ENCODE data around the gene TMEM119.

The TMEM119 gene

DNA sequence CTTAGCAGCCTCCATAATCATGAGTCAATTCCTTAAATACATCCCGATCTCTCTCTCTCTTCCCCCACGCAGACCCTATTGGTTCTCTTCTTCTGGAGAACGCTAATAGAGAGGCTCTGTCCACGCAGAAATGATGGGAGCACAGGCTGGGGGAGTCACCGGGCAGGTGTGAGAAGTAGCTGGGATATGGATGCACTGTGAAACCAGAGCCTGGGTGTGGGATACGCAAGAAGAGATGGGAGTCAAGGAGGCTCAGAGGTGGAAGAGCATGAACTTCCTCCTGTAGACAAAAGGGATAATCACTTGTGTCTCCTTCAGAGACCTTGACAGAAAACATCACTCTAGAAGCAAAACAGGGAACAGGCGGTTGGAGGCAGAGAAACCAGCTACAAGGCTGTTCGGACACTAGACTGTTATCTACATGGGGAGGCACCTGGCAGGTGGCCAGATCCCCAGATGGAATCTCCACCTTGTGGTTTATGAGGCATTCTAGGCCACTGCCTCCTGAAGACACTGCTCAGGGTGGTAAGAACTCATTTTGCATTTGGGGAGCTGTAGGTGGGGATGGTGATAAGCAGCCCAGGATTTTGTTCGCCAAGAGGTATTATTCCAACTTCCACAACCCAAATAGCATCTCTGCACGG, 43.0 kb upstream of the TMEM119 start:
- H3K4me1 ChIP-seq (ENCODE audit: control insufficient read depth, insufficient read depth, low read length, unreplicated experiment): peaks cover 35% of the 10 kb centered on the region
- H3K27ac ChIP-seq (ENCODE audit: low read depth, low read length): no peak overlapping the region
- H3K4me3 ChIP-seq (ENCODE audit: low read depth, low read length): no peak overlapping the region
- no peaks in the 10 kb centered on the region for H3K79me2 ChIP-seq (ENCODE audit: control insufficient read depth, insufficient read depth, low read length, unreplicated experiment)
- no peak overlapping the region for H2AFZ ChIP-seq (ENCODE audit: low read length, unreplicated experiment)
- H3K27me3 ChIP-seq (ENCODE audit: insufficient read depth, low read length): no peaks in the 10 kb centered on the region
- H3K36me3 ChIP-seq (ENCODE audit: insufficient read depth, low read length): peaks cover 11% of the 10 kb centered on the region; the same call in 1 of the 2 replicates

DNA sequence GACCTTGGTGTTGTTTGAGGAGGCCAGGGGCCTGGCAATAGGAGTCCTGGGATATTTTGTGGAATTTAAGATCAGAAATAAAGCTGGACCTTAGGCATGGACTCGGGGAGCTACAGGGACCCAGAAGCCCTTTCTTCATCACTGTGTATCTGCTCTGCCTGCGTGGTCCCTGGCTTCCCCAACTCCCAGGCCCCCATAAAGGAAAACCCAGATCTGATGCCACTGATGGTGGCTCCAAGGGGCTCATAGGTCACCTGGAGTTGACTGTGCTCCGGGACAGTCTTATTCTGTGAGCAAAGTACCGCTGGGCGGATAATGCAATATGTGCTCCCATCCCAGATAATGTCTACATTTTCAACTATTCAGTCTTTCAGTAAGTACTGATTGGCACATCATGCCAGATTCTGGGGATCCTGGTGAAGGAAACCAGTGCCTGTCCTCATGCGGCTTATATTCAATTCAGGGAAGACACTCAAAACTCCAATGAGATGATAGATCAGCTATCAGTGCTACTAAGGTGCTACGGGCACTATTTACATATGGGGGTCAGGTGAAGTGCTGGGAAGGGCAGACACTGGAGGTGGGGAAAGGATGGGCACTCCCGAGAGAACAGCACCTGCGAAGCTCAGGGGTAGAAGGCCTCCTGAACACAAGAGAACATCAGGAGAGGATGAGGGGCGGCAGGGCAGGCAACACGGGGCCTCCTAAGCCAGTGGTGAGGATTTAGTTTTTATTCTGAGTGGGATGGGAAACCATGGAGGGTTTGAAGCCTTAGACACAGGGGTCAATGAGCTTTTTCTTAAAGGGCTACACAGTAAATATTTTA, 41.3 kb upstream of the TMEM119 start:
- no peaks in the 10 kb centered on the region for H3K79me2 ChIP-seq (ENCODE audit: control insufficient read depth, insufficient read depth, low read length, unreplicated experiment)
- peaks cover 27% of the 10 kb centered on the region for H3K4me1 ChIP-seq (ENCODE audit: control insufficient read depth, insufficient read depth, low read length, unreplicated experiment)
- no peak overlapping the region for H2AFZ ChIP-seq (ENCODE audit: low read length, unreplicated experiment)
- 0 out of 2 replicates have a peak, but pooled peaks cover 2% of the 10 kb centered on the region for H3K36me3 ChIP-seq (ENCODE audit: insufficient read depth, low read length)
- no peak overlapping the region for H3K4me3 ChIP-seq (ENCODE audit: low read depth, low read length)
- no peaks in the 10 kb centered on the region for H3K27me3 ChIP-seq (ENCODE audit: insufficient read depth, low read length)
- H3K27ac ChIP-seq (ENCODE audit: low read depth, low read length): no peak overlapping the region

DNA sequence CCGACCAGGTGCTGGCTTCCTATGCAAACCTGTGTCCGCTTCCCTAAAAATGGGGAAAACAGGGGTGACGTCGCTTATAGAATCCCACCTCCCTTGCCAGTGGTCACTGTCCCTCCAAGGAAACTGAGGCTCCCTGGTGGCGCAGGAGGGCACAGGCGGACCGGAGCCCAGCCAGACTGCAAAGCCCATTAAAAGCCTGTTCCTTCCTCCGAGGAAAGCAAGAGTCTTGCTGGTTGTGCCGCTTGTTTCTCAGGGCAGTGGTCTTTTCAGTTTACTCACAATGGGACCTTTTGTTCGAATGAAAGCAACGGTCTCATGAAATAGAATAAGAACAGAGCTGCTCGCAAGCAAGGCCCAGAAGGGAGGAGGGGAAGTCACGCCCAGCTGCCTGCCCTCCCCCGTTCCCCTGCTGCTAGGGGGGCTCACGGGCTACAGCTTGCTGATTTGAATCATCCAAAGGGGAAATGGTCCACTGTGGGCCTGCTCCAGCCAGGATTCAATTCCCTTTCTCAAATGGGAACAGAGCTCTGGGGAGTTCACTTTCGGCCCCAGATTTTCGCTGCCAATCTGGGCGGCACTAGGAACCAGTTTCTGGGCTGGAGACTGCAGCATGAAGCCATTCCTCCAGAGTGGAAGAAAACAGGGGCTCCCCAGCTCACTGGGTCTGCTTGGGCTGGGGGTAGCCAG, 40.4 kb upstream of the TMEM119 start:
- H3K27me3 ChIP-seq (ENCODE audit: insufficient read depth, low read length): no peaks in the 10 kb centered on the region
- H3K36me3 ChIP-seq (ENCODE audit: insufficient read depth, low read length): 0 out of 2 replicates have a peak, but pooled peaks cover under 1% of the 10 kb centered on the region
- no peak overlapping the region for H3K27ac ChIP-seq (ENCODE audit: low read depth, low read length)
- H3K4me3 ChIP-seq (ENCODE audit: low read depth, low read length): no peak overlapping the region
- peaks cover 23% of the 10 kb centered on the region for H3K4me1 ChIP-seq (ENCODE audit: control insufficient read depth, insufficient read depth, low read length, unreplicated experiment)
- H2AFZ ChIP-seq (ENCODE audit: low read length, unreplicated experiment): no peak overlapping the region
- H3K79me2 ChIP-seq (ENCODE audit: control insufficient read depth, insufficient read depth, low read length, unreplicated experiment): no peaks in the 10 kb centered on the region

DNA sequence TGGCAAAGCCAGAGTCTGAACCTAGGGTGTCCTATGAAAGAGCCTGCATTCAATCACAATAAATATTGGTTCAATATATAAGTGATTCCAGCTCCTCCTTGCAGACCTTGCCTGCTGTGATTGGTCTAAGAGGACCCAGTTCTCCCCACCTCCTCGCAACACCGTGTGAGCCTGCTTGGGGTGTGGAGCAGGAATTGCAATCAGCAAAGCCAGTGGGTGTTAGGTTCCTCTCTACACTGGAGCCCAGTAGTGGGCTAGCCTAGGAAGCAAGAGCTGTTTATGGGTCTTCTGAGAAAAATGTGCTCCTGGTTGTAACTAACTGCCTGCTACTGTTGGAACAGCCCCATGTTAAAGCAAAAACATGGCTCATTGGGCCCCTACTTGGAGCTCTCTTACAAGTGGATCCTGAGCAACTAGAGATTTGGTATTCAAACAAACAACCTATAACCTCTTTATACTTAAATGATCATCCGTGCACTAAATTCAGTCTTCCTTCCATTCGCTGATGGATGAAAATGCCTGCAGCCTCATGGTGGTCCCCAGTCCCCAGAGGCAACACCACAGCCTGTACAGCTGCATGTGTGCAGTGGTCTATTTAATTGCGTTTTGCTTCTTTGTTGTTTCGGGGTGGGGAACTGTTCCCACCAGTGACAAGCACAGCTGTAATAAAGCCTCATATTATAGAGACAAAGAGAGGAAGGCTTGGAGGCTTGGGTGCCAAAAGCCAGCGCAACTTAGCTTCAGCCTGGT, 39.5 kb upstream of the TMEM119 start:
- Histone ChIP-seq H2AFZ (ENCODE audit: low read length, unreplicated experiment) (no peak overlapping the region), H3K27me3 (ENCODE audit: insufficient read depth, low read length) (no peaks in the 10 kb centered on the region), H3K36me3 (ENCODE audit: insufficient read depth, low read length) (no peaks in the 10 kb centered on the region), H3K4me3 (ENCODE audit: low read depth, low read length) (no peak overlapping the region), H3K4me1 (ENCODE audit: control insufficient read depth, insufficient read depth, low read length, unreplicated experiment) (peaks cover 22% of the 10 kb centered on the region), H3K79me2 (ENCODE audit: control insufficient read depth, insufficient read depth, low read length, unreplicated experiment) (no peaks in the 10 kb centered on the region), H3K27ac (ENCODE audit: low read depth, low read length) (no peak overlapping the region)

DNA sequence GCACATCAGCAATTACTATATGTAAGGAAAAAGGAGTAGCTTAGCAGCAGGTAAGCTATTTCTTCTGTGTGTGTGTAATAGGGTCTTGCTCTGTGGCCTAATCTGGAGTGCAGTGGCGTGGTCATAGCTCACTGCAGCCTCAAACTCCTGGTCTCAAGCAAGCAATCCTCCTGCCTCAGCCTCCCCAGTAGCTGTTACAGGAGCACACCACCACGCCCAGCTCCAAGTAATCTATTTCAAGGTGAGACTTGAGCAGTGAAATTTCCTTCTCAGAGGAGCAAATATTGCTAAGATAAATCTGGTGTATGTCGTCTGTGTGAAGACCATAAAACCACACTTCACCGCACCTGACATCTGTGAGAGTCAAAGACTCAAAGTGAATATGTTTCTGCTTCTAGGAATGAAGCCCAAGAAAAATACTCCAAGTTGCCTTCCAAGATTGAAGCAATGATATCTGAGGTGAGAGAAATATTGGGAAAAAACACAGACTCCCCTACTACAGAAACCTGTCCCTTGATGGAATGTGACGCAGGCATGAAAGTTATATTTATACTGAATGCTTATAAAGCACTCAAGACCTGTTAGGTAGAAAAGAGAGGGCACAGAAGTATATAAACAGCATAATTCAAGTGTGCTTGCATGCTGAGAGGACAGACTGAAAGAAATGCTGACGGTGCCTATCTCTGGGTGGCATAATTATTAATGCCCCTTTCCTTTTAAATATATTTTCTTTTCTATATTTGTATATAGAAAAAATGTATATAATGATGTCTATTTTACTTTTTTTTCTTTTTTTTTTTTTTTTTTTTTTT, 38.3 kb upstream of the TMEM119 start:
- H2AFZ ChIP-seq (ENCODE audit: low read length, unreplicated experiment): no peak overlapping the region
- H3K4me1 ChIP-seq (ENCODE audit: control insufficient read depth, insufficient read depth, low read length, unreplicated experiment): peaks cover 13% of the 10 kb centered on the region
- H3K27ac ChIP-seq (ENCODE audit: low read depth, low read length): no peak overlapping the region
- H3K36me3 ChIP-seq (ENCODE audit: insufficient read depth, low read length): no peaks in the 10 kb centered on the region
- H3K4me3 ChIP-seq (ENCODE audit: low read depth, low read length): no peak overlapping the region
- no peaks in the 10 kb centered on the region for H3K79me2 ChIP-seq (ENCODE audit: control insufficient read depth, insufficient read depth, low read length, unreplicated experiment)
- no peaks in the 10 kb centered on the region for H3K27me3 ChIP-seq (ENCODE audit: insufficient read depth, low read length)

DNA sequence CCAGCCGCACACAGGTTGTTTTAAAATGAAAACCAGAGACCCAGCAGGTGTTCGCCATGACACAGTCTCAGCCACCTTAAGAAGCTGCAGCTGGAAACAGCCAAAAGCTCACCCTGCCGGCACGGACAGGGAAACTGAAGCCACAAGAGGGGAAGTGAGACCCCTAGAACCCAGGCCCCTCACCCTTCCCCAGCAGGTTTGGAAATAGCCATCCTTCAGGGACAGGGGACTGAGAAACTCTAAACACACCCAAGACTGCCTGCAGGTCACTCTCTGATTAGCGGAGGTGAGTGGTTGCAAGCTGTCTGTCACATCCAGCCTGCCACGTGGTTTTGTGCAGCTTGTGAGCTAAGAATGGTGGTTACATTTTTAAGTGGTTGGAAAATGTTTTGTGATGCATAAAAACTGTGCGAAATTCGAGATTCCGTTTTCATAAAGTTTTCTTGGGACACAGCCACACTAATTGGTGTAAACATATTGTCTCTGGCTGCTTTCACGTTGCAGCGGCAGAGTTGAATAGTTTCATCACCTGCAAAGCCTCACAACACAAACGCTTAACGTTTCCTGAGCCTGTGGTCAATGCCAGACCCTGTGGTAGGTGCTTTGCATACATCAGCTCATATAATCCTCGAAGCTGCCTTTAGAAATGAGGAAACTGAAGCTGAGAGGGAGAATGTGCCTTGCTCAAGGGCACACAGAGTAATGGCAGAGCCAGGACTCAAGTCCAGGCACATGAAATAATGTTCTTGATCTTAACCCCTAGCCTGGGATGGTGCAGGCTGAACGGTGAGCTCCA, 37.5 kb upstream of the TMEM119 start:
- Histone ChIP-seq H3K27me3 (ENCODE audit: insufficient read depth, low read length) (no peaks in the 10 kb centered on the region), H2AFZ (ENCODE audit: low read length, unreplicated experiment) (no peak overlapping the region), H3K4me3 (ENCODE audit: low read depth, low read length) (no peak overlapping the region), H3K4me1 (ENCODE audit: control insufficient read depth, insufficient read depth, low read length, unreplicated experiment) (peaks cover 12% of the 10 kb centered on the region), H3K79me2 (ENCODE audit: control insufficient read depth, insufficient read depth, low read length, unreplicated experiment) (no peaks in the 10 kb centered on the region), H3K27ac (ENCODE audit: low read depth, low read length) (no peak overlapping the region), H3K36me3 (ENCODE audit: insufficient read depth, low read length) (no peaks in the 10 kb centered on the region)

DNA sequence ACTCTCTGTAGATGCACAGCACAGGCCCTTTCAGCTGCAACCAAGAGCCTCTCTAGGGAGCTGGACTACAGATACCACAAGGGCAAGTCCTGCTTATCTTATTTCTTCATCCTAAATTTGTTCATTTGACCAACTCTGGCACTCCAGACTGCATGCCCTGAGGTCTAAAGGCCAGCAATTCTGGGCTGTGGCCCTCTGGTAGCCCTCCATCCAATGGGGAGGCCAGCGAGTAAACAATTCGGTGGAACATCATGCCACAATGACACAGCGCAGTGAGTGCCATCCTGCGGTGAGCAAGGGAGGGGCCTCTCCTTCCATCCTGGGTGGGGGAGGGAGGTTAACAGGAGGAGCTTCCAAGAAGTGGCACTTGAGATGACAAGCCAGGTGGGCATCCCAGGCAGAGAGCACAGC, 36.5 kb upstream of the TMEM119 start:
- Histone ChIP-seq H3K4me1 (ENCODE audit: control insufficient read depth, insufficient read depth, low read length, unreplicated experiment) (peaks cover 23% of the 10 kb centered on the region), H2AFZ (ENCODE audit: low read length, unreplicated experiment) (no peak overlapping the region), H3K36me3 (ENCODE audit: insufficient read depth, low read length) (no peaks in the 10 kb centered on the region), H3K4me3 (ENCODE audit: low read depth, low read length) (no peak overlapping the region), H3K27ac (ENCODE audit: low read depth, low read length) (no peak overlapping the region), H3K79me2 (ENCODE audit: control insufficient read depth, insufficient read depth, low read length, unreplicated experiment) (no peaks in the 10 kb centered on the region), H3K27me3 (ENCODE audit: insufficient read depth, low read length) (no peaks in the 10 kb centered on the region)

DNA sequence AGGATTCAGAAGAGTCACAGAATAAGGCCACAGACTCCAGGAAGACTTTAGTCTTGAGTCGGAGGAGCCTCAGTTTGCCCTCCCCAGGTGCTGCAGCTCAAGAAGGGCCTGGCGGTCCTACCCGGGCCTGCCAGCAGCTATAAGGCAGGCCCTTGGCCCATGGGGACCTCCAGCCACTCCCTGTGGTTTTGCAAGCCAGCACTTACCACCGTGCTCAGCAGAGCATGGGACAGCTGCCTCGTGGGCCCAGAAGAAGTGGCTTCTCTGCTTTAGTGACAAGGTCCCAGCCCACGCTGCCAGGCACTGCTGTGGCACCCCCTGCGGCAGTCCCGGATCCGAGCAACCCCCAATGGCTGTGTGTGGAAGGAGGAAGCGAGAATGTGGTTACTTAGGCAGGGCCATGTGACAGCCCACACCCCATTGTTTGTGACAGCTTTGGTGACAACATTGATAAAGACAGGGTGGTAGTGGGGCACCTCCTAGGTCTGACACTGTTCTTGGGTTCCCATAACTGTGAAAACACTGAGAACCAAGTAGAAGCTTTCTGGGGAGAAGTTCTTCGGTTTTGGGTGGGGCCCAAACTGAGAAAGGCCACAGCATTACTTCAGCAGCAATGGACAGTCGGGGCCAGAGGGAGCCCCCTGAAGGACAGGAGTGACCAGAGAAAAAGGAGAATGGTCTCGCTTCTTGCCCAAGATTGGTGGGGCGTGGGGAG, 35.8 kb upstream of the TMEM119 start, which contains the start of gene SELPLG:
Gene SELPLG, minus strand, starts transcription at position 361 of the 715 bp plus-strand sequence. CDS start 9,587 bp downstream, outside the sequence.
- Histone ChIP-seq H3K4me1 (ENCODE audit: control insufficient read depth, insufficient read depth, low read length, unreplicated experiment) (peaks cover 30% of the 10 kb centered on the region), H3K4me3 (ENCODE audit: low read depth, low read length) (no peak within 1 kb of the TSS), H3K36me3 (ENCODE audit: insufficient read depth, low read length) (no peaks in the 10 kb centered on the region), H2AFZ (ENCODE audit: low read length, unreplicated experiment) (no peak within 1 kb of the TSS), H3K27me3 (ENCODE audit: insufficient read depth, low read length) (no peaks in the 10 kb centered on the region), H3K79me2 (ENCODE audit: control insufficient read depth, insufficient read depth, low read length, unreplicated experiment) (no peaks in the 10 kb centered on the region), H3K27ac (ENCODE audit: low read depth, low read length) (no peak within 1 kb of the TSS)

DNA sequence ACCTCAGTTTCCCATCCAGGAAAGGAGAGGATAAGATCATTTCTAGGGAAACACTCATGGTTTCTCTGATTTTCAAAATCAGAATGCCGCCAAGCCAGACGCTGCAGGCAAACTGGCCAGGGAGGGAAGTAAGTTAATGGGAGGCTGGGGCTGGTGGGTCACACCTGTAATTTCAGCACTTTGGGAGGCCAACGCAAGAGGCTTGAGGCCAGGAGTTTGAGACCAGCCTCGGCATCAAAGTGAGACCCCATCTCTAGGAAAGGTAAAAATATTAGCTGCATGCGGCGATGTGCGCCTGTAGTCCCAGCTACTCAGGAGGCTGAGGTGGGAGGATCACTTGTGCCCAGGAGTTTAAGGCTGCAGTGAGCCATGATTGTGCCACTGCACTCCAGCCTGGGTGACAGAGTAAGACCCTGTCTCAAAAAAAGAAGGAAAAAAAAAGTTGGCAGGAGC, 35.2 kb upstream of the TMEM119 start:
- peaks cover 35% of the 10 kb centered on the region for H3K4me1 ChIP-seq (ENCODE audit: control insufficient read depth, insufficient read depth, low read length, unreplicated experiment)
- H3K27ac ChIP-seq (ENCODE audit: low read depth, low read length): no peak overlapping the region
- no peak overlapping the region for H2AFZ ChIP-seq (ENCODE audit: low read length, unreplicated experiment)
- H3K27me3 ChIP-seq (ENCODE audit: insufficient read depth, low read length): no peaks in the 10 kb centered on the region
- no peaks in the 10 kb centered on the region for H3K79me2 ChIP-seq (ENCODE audit: control insufficient read depth, insufficient read depth, low read length, unreplicated experiment)
- no peak overlapping the region for H3K4me3 ChIP-seq (ENCODE audit: low read depth, low read length)
- H3K36me3 ChIP-seq (ENCODE audit: insufficient read depth, low read length): no peaks in the 10 kb centered on the region
